GM12891 (cell line): Measurements from ENCODE around the gene ZDHHC1.

Experiments
- DNase-seq: peaks from one replicate; pipeline ENCODE4 v3.0.0; 2011; ENCODE audit warnings: low spot score; ENCODE audit not compliant: insufficient read length
- FAIRE-seq: peaks from 2 replicates; lab custom pipeline; 2011; peaks lifted over from hg19 to GRCh38; lab: Jason Lieb, UNC
- PAX5 ChIP-seq: IDR thresholded peaks from 2 replicates; pipeline ENCODE4 v1.6.1; 2011; ENCODE audit warnings: low read length, moderate library complexity, mild to moderate bottlenecking; ENCODE audit not compliant: insufficient read depth, severe bottlenecking
- POLR2A ChIP-seq: IDR thresholded peaks from 2 replicates; pipeline ENCODE4 v1.6.1; 2011; ENCODE audit warnings: low read depth, low read length, control low read depth
- POLR2AphosphoS5 ChIP-seq: IDR thresholded peaks from 2 replicates; pipeline ENCODE4 v1.6.1; 2011; ENCODE audit warnings: low read depth, low read length, control low read depth
- POU2F2 ChIP-seq: IDR thresholded peaks from 2 replicates; pipeline ENCODE4 v1.6.1; 2011; ENCODE audit warnings: low read depth, mild to moderate bottlenecking, control low read depth, low read length, moderate library complexity
- SPI1 ChIP-seq: IDR thresholded peaks from 2 replicates; pipeline ENCODE4 v1.6.1; 2011; ENCODE audit warnings: low read depth, low read length, control low read depth
- TAF1 ChIP-seq: IDR thresholded peaks from 2 replicates; pipeline ENCODE4 v1.6.1; 2011; ENCODE audit warnings: low read depth, low read length, control low read depth

The ZDHHC1 gene

GRCh38 chr16:67441271-67441753, 25.0 kb upstream of the ZDHHC1 start:
- FAIRE-seq (no peak), DNase-seq (no peak)
- TF ChIP-seq POLR2AphosphoS5, result no peak
- no peak for TF ChIP-seq POLR2A
- TF ChIP-seq POU2F2, result no peak
- no peak for TF ChIP-seq PAX5
- no peak for TF ChIP-seq SPI1
- TF ChIP-seq TAF1, result no peak

- FAIRE-seq (no peak), DNase-seq (no peak)
- TF ChIP-seq POLR2A (no peak), TAF1 (no peak), SPI1 (no peak), POLR2AphosphoS5 (no peak), POU2F2 (no peak), PAX5 (no peak)
Measured at GRCh38 chr16:67438824-67439393, 22.6 kb upstream of the ZDHHC1 start.

GRCh38 chr16:67438098-67438791, 22.0 kb upstream of the ZDHHC1 start:
- no peak for DNase-seq
- FAIRE-seq, result no peak
- TF ChIP-seq TAF1 (no peak), POU2F2 (no peak)

DNA sequence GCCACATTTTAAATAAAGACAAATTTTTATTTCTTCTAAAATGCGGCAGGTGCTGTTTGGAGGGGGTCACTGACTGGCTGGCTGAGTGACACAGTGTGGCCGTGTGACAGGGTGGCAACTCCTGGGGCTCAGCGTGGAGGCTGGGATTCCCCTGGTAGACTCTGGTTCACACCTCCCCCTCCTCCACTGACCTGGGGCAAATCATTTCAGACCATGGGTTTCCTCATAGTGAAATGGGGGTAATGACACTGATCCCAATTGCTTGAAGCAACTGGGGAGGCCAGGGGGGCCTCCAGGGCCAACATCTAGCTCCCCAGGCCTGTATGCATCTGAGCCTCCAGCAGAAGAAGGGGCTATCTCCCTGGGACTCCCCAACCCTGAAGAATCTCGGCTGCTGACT, 21.2 kb upstream of the ZDHHC1 start:
- TF ChIP-seq POLR2A (no peak), TAF1 (no peak), POU2F2 (no peak)
- no peak for FAIRE-seq
- DNase-seq, result no peak

DNA sequence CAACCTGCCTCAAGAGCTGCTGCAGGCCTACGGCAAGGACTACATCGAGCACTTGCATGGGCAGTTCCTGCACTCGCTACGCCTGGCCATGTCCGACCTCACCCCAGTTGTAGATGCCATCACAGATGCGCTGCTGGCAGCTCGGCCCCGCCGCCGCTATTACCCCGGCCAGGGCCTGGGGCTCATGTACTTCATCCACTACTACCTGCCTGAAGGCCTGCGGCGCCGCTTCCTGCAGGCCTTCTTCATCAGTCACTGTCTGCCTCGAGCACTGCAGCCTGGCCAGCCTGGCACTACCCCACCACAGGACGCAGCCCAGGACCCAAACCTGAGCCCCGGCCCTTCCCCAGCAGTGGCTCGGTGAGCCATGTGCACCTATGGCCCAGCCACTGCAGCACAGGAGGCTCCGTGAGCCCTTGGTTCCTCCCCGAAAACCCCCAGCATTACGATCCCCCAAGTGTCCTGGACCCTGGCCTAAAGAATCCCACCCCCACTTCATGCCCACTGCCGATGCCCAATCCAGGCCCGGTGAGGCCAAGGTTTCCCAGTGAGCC, 20.4 kb upstream of the ZDHHC1 start:
- TF ChIP-seq TAF1 (no peak), PAX5 (no peak), POLR2AphosphoS5 (no peak), SPI1 (no peak), POU2F2 (no peak), POLR2A (no peak)
- FAIRE-seq, result no peak
- no peak for DNase-seq

- FAIRE-seq (no peak), DNase-seq (no peak)
- TF ChIP-seq TAF1, result no peak
- no peak for TF ChIP-seq POLR2A
- no peak for TF ChIP-seq SPI1
- no peak for TF ChIP-seq PAX5
- TF ChIP-seq POU2F2, result no peak
- TF ChIP-seq POLR2AphosphoS5, result no peak
Measured at GRCh38 chr16:67435758-67436164, 19.5 kb upstream of the ZDHHC1 start.

DNA sequence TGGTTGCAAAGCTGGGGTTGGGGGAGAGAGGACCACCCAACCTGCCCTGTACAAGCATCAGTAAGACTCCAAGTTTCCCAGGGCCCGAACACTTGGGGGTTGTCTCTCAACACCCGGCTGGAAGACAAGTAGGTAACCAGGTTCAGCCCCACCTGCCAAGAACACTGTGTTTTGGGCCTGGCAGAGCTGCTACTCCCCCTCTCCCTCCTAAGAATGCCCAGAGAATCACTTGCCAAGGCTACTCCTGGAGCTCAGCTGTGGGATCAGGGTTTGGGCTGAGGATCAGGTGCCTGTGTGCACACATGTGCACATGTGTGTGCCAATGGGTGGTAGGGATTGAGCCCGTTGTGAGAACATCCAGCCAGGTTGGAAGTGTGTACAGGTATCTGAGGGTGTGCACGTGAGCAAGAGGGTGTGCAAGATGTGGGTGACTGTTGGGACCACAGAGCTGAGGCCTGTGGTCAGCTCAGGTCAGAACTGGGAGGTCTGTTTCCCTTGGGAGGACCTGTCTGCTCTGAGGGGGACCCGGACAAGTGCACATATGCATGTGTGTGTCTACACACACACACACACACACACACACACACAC, 16.9 kb upstream of the ZDHHC1 start:
- DNase-seq, result no peak
- peak; percentile 67 for FAIRE-seq
- no peak for TF ChIP-seq TAF1
- TF ChIP-seq PAX5, result no peak
- TF ChIP-seq POLR2AphosphoS5, result no peak
- TF ChIP-seq SPI1, result no peak
- TF ChIP-seq POLR2A, result no peak
- TF ChIP-seq POU2F2, result no peak

- FAIRE-seq (no peak), DNase-seq (no peak)
- TF ChIP-seq PAX5 (no peak), SPI1 (no peak), TAF1 (no peak), POLR2AphosphoS5 (no peak), POU2F2 (no peak), POLR2A (no peak)
Measured at GRCh38 chr16:67432506-67432890, 16.2 kb upstream of the ZDHHC1 start.

DNA sequence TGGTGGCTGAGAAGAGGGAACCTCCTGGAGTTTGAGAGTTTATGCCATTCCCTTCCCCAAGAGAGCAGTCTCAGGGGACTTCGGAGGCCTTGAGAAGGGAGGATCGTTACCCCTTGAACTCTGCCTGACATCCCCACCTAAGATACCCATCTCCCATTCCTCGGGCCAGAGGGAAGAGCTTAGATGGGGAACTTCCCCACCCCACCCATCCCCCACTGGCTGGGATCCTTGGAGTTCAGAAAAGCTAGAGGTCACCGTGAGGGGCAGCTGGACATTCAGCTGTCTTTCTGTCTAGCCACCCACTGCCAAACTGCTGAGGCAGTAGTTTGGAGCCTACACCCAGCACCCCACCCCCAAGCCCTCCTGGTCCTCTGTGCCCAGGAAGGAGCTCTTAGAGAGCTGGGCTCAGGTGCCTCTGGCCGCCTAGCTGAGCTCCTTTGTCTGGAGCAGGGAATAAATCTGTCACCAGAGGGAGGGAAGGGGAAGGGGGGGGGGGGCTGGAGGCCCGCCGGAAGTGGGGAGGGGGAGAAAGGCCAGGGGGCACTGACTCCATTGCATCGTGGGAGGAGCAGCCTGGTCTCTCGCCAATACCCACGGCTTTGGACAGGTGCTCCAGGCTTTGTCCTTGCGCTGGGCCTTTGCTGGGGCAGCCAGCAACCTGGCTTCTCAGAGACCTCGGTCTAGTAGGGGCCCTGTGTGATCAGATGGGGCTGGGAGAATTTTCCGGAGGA, 15.7 kb upstream of the ZDHHC1 start:
- TF ChIP-seq POLR2AphosphoS5 (no peak), PAX5 (no peak), TAF1 (no peak), POLR2A (no peak), SPI1 (no peak), POU2F2 (no peak)
- no peak for DNase-seq
- FAIRE-seq, result no peak
